H9 (cell line): Measurements from ENCODE around the gene ZDHHC3. TPM values are rescaled to one million over a fixed set of nuclear protein-coding genes. Genes with fewer than 3 reads are reported as not detected.

ENCODE experiments used
- DNase-seq: peaks from one replicate; pipeline ENCODE4 v3.0.0-alpha.2; 2017
- H2AFZ ChIP-seq: one replicate; pipeline ENCODE4 v1.6.1; 2013; ENCODE audit warnings: mild to moderate bottlenecking, low read length, control low read depth, moderate library complexity
- H2AK5ac ChIP-seq: 2 replicates; pipeline ENCODE4 v1.6.1; 2013; ENCODE audit warnings: low read length, control low read depth, mixed read lengths; ENCODE audit not compliant: insufficient read length
- H2BK120ac ChIP-seq: one replicate; pipeline ENCODE4 v1.6.1; 2013; ENCODE audit warnings: low read depth, mild to moderate bottlenecking, low read length, control low read depth, inconsistent platforms; ENCODE audit not compliant: poor library complexity, severe bottlenecking
- H2BK12ac ChIP-seq: 2 replicates; pipeline ENCODE4 v1.6.1; 2013; ENCODE audit warnings: low read length, control low read depth, mixed read lengths, low read depth; ENCODE audit not compliant: insufficient read length
- H2BK15ac ChIP-seq: 2 replicates; pipeline ENCODE4 v1.6.1; 2013; ENCODE audit warnings: low read depth, low read length, control low read depth
- H2BK20ac ChIP-seq: one replicate; pipeline ENCODE4 v1.6.1; 2013; ENCODE audit warnings: low read depth, mild to moderate bottlenecking, low read length, control low read depth, inconsistent platforms; ENCODE audit not compliant: poor library complexity, severe bottlenecking
- H2BK5ac ChIP-seq: 2 replicates; pipeline ENCODE4 v1.6.1; 2013; ENCODE audit warnings: low read length, control low read depth, mixed read lengths; ENCODE audit not compliant: insufficient read length
- H3K14ac ChIP-seq: 2 replicates; pipeline ENCODE4 v1.6.1; 2013; ENCODE audit warnings: low read length, control low read depth; ENCODE audit not compliant: insufficient read depth
- H3K18ac ChIP-seq: 2 replicates; pipeline ENCODE4 v1.6.1; 2013; ENCODE audit warnings: low read depth, mild to moderate bottlenecking, mixed read lengths, low read length, control low read depth; ENCODE audit not compliant: insufficient read length
- H3K23ac ChIP-seq: 2 replicates; pipeline ENCODE4 v1.6.1; 2013; ENCODE audit warnings: low read length, control low read depth, mixed read lengths, low read depth; ENCODE audit not compliant: insufficient read length
- H3K23me2 ChIP-seq: 2 replicates; pipeline ENCODE4 v1.6.1; 2013; ENCODE audit warnings: low read depth, mild to moderate bottlenecking, mixed read lengths, low read length, control low read depth; ENCODE audit not compliant: insufficient read length, poor library complexity, severe bottlenecking
- H3K27ac ChIP-seq: 2 replicates; pipeline ENCODE4 v1.5.1; 2013; ENCODE audit warnings: low read length, control low read depth, mixed read lengths, low read depth; ENCODE audit not compliant: insufficient read length
- H3K27me3 ChIP-seq: 2 replicates; pipeline ENCODE4 v1.6.1; 2013; ENCODE audit warnings: low read length, control low read depth, inconsistent platforms; ENCODE audit not compliant: insufficient read depth
- H3K4ac ChIP-seq: 2 replicates; pipeline ENCODE4 v1.6.1; 2013; ENCODE audit warnings: low read depth, mild to moderate bottlenecking, control low read depth, inconsistent platforms, low read length, moderate library complexity
- H3K4me1 ChIP-seq: 2 replicates; pipeline ENCODE4 v1.6.1; 2013; ENCODE audit warnings: low read length, control low read depth, inconsistent platforms; ENCODE audit not compliant: insufficient read depth
- H3K4me2 ChIP-seq: 2 replicates; pipeline ENCODE4 v1.6.1; 2013; ENCODE audit warnings: low read length, control low read depth, mixed read lengths; ENCODE audit not compliant: insufficient read length, insufficient read depth
- H3K56ac ChIP-seq: 2 replicates; pipeline ENCODE4 v1.6.1; 2013; ENCODE audit warnings: low read depth, mild to moderate bottlenecking, mixed read lengths, low read length, control low read depth; ENCODE audit not compliant: insufficient read length
- H3K79me1 ChIP-seq: 2 replicates; pipeline ENCODE4 v1.6.1; 2013; ENCODE audit warnings: low read depth, mild to moderate bottlenecking, moderate library complexity, low read length, control low read depth, inconsistent platforms; ENCODE audit not compliant: insufficient read depth, poor library complexity, severe bottlenecking
- H3K79me2 ChIP-seq: 2 replicates; pipeline ENCODE4 v1.6.1; 2013; ENCODE audit warnings: low read length, control low read depth, inconsistent platforms; ENCODE audit not compliant: insufficient read depth
- H3K9ac ChIP-seq: 2 replicates; pipeline ENCODE4 v1.6.1; 2013; ENCODE audit warnings: low read length, control low read depth, mixed read lengths; ENCODE audit not compliant: insufficient read length; ENCODE audit errors: extremely low read depth
- H3K9me3 ChIP-seq: one replicate; pipeline ENCODE4 v1.6.1; 2013; ENCODE audit warnings: low read depth, low read length, inconsistent platforms; ENCODE audit not compliant: control insufficient read depth
- H3T11ph ChIP-seq: one replicate; pipeline ENCODE4 v1.6.1; 2013; ENCODE audit warnings: mild to moderate bottlenecking, low read length, control low read depth, inconsistent platforms
- H4K20me1 ChIP-seq: one replicate; pipeline ENCODE4 v1.6.1; 2013; ENCODE audit not compliant: control insufficient read depth, insufficient read length, insufficient read depth
- H4K5ac ChIP-seq: 2 replicates; pipeline ENCODE4 v1.6.1; 2013; ENCODE audit warnings: low read depth, mild to moderate bottlenecking, mixed read lengths, low read length, control low read depth; ENCODE audit not compliant: insufficient read length
- H4K8ac ChIP-seq: replicated peaks from 2 replicates; pipeline ENCODE4 v1.6.1; 2013; ENCODE audit warnings: low read length, control low read depth, mixed read lengths, low read depth; ENCODE audit not compliant: insufficient read length
- H4K91ac ChIP-seq: 2 replicates; pipeline ENCODE4 v1.6.1; 2013; ENCODE audit warnings: low read depth, mild to moderate bottlenecking, moderate library complexity, mixed read lengths, low read length, control low read depth; ENCODE audit not compliant: insufficient read length
- H3K27ac Mint-ChIP-seq, 3 experiments: 2 replicates in 2 of 3; 3 replicates in 1 of 3; pipeline ENCODE4 v1.8.0; 2020 to 2021; ENCODE audit warnings: mixed read lengths in 3 of 3, mild to moderate bottlenecking in 1 of 3, moderate library complexity in 1 of 3
- H3K27me3 Mint-ChIP-seq: 2 replicates; pipeline ENCODE4 v1.8.0; 2021; ENCODE audit warnings: low read depth, mild to moderate bottlenecking, moderate library complexity, mixed read lengths
- H3K36me3 Mint-ChIP-seq, 3 experiments: 2 replicates in 2 of 3; 3 replicates in 1 of 3; pipeline ENCODE4 v1.8.0; 2020 to 2021; ENCODE audit warnings: low read depth in 3 of 3, mixed read lengths in 3 of 3; ENCODE audit not compliant: insufficient read depth in 1 of 3
- H3K4me1 Mint-ChIP-seq, 2 experiments: 2 replicates each; pipeline ENCODE4 v1.8.0; 2020; ENCODE audit warnings: mixed read lengths in 2 of 2
- H3K4me3 Mint-ChIP-seq, 2 experiments: 2 replicates in 1 of 2; 3 replicates in 1 of 2; pipeline ENCODE4 v1.8.0; 2020 to 2021; ENCODE audit warnings: mild to moderate bottlenecking in 2 of 2, mixed read lengths in 2 of 2, moderate library complexity in 1 of 2
- H3K9me3 Mint-ChIP-seq, 2 experiments: 2 replicates in 1 of 2; 3 replicates in 1 of 2; pipeline ENCODE4 v1.8.0; 2020; ENCODE audit warnings: mild to moderate bottlenecking in 2 of 2, mixed read lengths in 2 of 2, moderate library complexity in 1 of 2
- CTCF ChIP-seq: fragments of 200-600 bp; sonication (generic); conservative IDR thresholded peaks from 3 replicates; pipeline ENCODE4 v1.8.0; 2021; ENCODE audit warnings: antibody characterized with exemption, mild to moderate bottlenecking
- WGBS: extraction: QIAGEN DNeasy Blood & Tissue Kit; methylation state at CpG from one replicate; pipeline ENCODE4 v1.1.7; 2013; ENCODE audit warnings: missing lambda C conversion rate, low lambda C conversion rate, mixed read lengths; ENCODE audit not compliant: insufficient read length; ENCODE audit errors: extremely low coverage; 5-methylcytosine and 5-hydroxymethylcytosine counted together
- total RNA-seq: library from RNA; stranded (reverse); gene quantifications from 2 replicates; pipeline ENCODE4 v1.2.1, GENCODE V29; 2021

Gene ZDHHC3
- total RNA-seq, 1 experiment from 2014 or later: 71.3 TPM

DNA sequence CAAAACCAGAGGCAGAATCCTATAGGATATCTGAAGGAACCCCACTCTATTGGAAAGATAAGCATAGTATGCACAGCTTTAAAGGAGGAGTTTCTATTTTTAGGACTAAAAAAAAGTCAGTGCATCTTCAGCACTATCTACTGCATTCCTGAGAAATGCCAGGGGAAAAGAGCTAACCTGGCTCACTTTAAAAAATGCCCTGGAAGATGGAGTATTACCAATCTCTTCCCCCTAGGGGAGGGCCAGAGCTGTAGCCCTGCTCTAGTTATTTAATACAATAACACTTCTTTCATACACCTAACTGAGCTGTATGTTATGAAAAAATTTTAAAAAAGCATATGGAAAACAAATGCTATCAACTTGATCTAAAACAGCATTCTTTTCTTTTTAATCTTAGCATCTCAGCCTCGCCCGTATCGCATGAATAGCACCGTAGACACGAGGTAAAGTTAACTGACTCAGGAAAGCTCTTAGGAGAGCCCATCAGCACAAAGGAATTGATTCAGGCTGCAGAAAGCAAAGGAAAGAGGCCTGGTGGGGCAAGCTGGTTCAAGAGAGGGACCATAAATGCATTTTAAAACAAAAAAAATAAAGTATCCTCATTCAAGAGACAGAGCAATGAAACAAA, 51.4 kb downstream of the ZDHHC3 start:
- Histone ChIP-seq H2BK12ac (no peak overlapping the region), H2AFZ (no peak overlapping the region), H2BK120ac (no peak overlapping the region), H2BK15ac (no peak overlapping the region), H3K4ac (no peak overlapping the region), H3K9me3 (no peaks in the 10 kb centered on the region), H3K18ac (no peak overlapping the region), H2AK5ac (no peak overlapping the region), H3K27me3 (no peaks in the 10 kb centered on the region), H3K79me2 (no peaks in the 10 kb centered on the region), H3T11ph (no peak overlapping the region), H3K14ac (no peak overlapping the region), H4K91ac (no peak overlapping the region), H3K23ac (no peak overlapping the region), H2BK5ac (no peak overlapping the region), H3K27ac (no peak overlapping the region), H3K23me2 (no peaks in the 10 kb centered on the region), H4K5ac (no peak overlapping the region), H3K79me1 (no peaks in the 10 kb centered on the region), H4K20me1 (no peaks in the 10 kb centered on the region), H2BK20ac (no peak overlapping the region), H3K56ac (no peak overlapping the region), H3K4me1 (no peaks in the 10 kb centered on the region), H4K8ac (no peak overlapping the region), H3K9ac (no peak overlapping the region), H3K4me2 (no peak overlapping the region)
- H3K36me3 Mint-ChIP-seq: peaks cover 19 to 53% (median 31%) of the 10 kb centered on the region in 3 experiments; a peak in 6 of 7 replicates
- no peaks in the 10 kb centered on the region for H3K4me1 Mint-ChIP-seq
- H3K9me3 Mint-ChIP-seq: no peaks in the 10 kb centered on the region
- H3K4me3 Mint-ChIP-seq: no peak overlapping the region
- no peak for DNase-seq
- no peaks in the 10 kb centered on the region for H3K27me3 Mint-ChIP-seq
- TF ChIP-seq CTCF: no peak
- WGBS: no CpG with 5 or more reads among the region's 5 CpGs
- no peak overlapping the region for H3K27ac Mint-ChIP-seq
